ENCODE measurements around the gene KNL1. TPM values are rescaled to one million over a fixed set of nuclear protein-coding genes. Genes with fewer than 3 reads are reported as not detected.

The KNL1 gene
- total and polyA plus RNA-seq, 2 of the 8 experiments (the other 6 are each of a cell fraction or from before 2014, with no cell fraction given): 4.4 to 22.5 TPM

DNA sequence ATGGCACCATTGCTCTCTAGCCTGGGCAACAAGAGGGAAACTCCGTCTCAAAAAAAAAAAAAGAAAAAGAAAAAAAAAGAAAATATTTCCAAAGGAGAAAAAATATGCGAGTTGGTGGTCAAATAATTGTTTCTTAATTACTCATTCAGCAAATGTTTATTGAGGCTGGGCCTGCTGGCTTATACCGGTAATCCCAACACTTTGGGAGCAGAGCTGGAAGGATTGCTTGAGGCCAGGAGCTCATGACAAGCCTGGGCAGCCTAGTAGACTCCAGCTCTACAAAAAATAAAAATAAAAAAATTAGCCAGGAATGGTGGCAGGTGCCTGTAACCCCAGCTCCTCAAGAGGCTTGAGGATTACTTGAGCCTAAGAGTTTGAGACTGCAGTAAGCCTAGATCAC is 4.1 kb downstream of the KNL1 start:
- no peak overlapping the region for H3K4me2 ChIP-seq (ENCODE audit: insufficient read depth in 1 of 2, low read depth in 2 of 2, low read length in 2 of 2)
- H2BK120ac ChIP-seq (replicated peaks; ENCODE audit: low read depth, low read length): no peak overlapping the region
- H4K5ac ChIP-seq (ENCODE audit: insufficient read length, low read depth, low read length): no peak overlapping the region
- TF ChIP-seq RXRA (IDR thresholded peaks at IDR 0.05; ENCODE audit: insufficient read depth, low read depth, low read length) (no peak), HDAC6 (IDR thresholded peaks at IDR 0.05; ENCODE audit: low read depth, low read length) (no peak), RBBP5 (IDR thresholded peaks at IDR 0.05; ENCODE audit: borderline replicate concordance, low read depth, low read length) (no peak), YY1 (IDR thresholded peaks at IDR 0.05; ENCODE audit: low read depth, low read length) (no peak), CBX8 (IDR thresholded peaks at IDR 0.05; ENCODE audit: borderline replicate concordance, low read depth, low read length) (no peak)
- TF ChIP-seq, protein P1, sequence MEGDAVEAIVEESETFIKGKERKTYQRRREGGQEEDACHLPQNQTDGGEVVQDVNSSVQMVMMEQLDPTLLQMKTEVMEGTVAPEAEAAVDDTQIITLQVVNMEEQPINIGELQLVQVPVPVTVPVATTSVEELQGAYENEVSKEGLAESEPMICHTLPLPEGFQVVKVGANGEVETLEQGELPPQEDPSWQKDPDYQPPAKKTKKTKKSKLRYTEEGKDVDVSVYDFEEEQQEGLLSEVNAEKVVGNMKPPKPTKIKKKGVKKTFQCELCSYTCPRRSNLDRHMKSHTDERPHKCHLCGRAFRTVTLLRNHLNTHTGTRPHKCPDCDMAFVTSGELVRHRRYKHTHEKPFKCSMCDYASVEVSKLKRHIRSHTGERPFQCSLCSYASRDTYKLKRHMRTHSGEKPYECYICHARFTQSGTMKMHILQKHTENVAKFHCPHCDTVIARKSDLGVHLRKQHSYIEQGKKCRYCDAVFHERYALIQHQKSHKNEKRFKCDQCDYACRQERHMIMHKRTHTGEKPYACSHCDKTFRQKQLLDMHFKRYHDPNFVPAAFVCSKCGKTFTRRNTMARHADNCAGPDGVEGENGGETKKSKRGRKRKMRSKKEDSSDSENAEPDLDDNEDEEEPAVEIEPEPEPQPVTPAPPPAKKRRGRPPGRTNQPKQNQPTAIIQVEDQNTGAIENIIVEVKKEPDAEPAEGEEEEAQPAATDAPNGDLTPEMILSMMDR (IDR thresholded peaks at IDR 0.05; ENCODE audit: control extremely low read depth in 1 of 3, insufficient read depth in 1 of 3, low read depth in 1 of 3, low read length in 3 of 3): no peak
- TF ChIP-seq, protein P2, sequence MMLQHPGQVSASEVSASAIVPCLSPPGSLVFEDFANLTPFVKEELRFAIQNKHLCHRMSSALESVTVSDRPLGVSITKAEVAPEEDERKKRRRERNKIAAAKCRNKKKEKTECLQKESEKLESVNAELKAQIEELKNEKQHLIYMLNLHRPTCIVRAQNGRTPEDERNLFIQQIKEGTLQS (IDR thresholded peaks at IDR 0.05; ENCODE audit: insufficient read depth, low read depth, low read length): no peak
- H3K36me3 ChIP-seq (ENCODE audit: control insufficient read depth in 2 of 4, insufficient read depth in 4 of 4, low read length in 3 of 4): no peaks in the 10 kb centered on the region
- no peak overlapping the region for H3K14ac ChIP-seq (ENCODE audit: insufficient read length)
- ChIA-PET CTCF (ENCODE audit: partially characterized antibody) (interaction anchor here (0.6 to 5.6 kb wide), 2 partner anchors 8 to 827 kb away, joined by 3 to 42 read pairs; no protein-coding TSS in a partner anchor), POLR2A (ENCODE audit: partially characterized antibody) (no interaction called here)
- no peak overlapping the region for H2BK12ac ChIP-seq (ENCODE audit: low read depth, low read length)
- 50% methylated on average over 2 of the region's 3 CpGs; no CpG with 5 or more reads in 1 of the 2 experiments for WGBS, 2 experiments (ENCODE audit: extremely low coverage in 1 of 2, insufficient coverage in 1 of 2, insufficient read length in 1 of 2, insufficient replicate concordance in 2 of 2, low coverage in 1 of 2, low lambda C conversion rate in 2 of 2, missing lambda C conversion rate in 1 of 2)
- no peak overlapping the region for H2BK15ac ChIP-seq (ENCODE audit: low read length)
- H3K4me1 ChIP-seq (replicated peaks in 1 of 4; ENCODE audit: control insufficient read depth in 3 of 4, insufficient read depth in 4 of 4, low read length in 3 of 4): peaks cover 0 to 2% (median 0%) of the 10 kb centered on the region in 4 experiments; a peak in 1 of 7 replicates
- no peak overlapping the region for H3K18ac ChIP-seq (ENCODE audit: extremely low read depth, low read length)
- H3K4me3 ChIP-seq (ENCODE audit: extremely low read depth in 1 of 4, insufficient read depth in 2 of 4, low read depth in 3 of 4, low read length in 4 of 4): no peak overlapping the region
- H3K23ac ChIP-seq (ENCODE audit: insufficient read length): no peak overlapping the region
- no peak overlapping the region for H2AFZ ChIP-seq (ENCODE audit: low read length)
- H4K8ac ChIP-seq (ENCODE audit: extremely low read depth, insufficient read depth, low read length): no peak overlapping the region
- H2BK20ac ChIP-seq (ENCODE audit: low read length): no peak overlapping the region
- no peak for DNase-seq (ENCODE audit: low read depth in 1 of 2, low spot score in 2 of 2)
- peaks cover 4% of the 10 kb centered on the region; the same call in 1 of the 2 replicates for H3K23me2 ChIP-seq (ENCODE audit: low read depth, low read length)
- no peak overlapping the region for H3K27ac ChIP-seq (ENCODE audit: low read depth, low read length)
- H3K79me1 ChIP-seq (ENCODE audit: low read depth, low read length): peaks cover 2% of the 10 kb centered on the region; the same call in 1 of the 2 replicates
- no peak overlapping the region for H4K91ac ChIP-seq (replicated peaks; ENCODE audit: insufficient read length, low read length)
- FAIRE-seq: no peak
- no peak overlapping the region for H2BK5ac ChIP-seq (ENCODE audit: low read depth, low read length)
- H2AK5ac ChIP-seq (ENCODE audit: low read depth, low read length): no peak overlapping the region
- H3K9ac ChIP-seq (replicated peaks in 1 of 4; ENCODE audit: extremely low read depth in 1 of 4, low read depth in 3 of 4, low read length in 3 of 4): no peak overlapping the region
- peaks cover 0 to 16% of the 10 kb centered on the region in 2 experiments; a peak in 2 of 4 replicates for H3K79me2 ChIP-seq (ENCODE audit: control insufficient read depth in 1 of 2, insufficient read depth in 2 of 2, low read length in 2 of 2)
- no peaks in the 10 kb centered on the region for H3K9me3 ChIP-seq (ENCODE audit: insufficient read depth in 2 of 2, low read depth in 1 of 2, low read length in 1 of 2)
- H4K20me1 ChIP-seq (replicated peaks in 1 of 2; ENCODE audit: control insufficient read depth in 1 of 2, insufficient read depth in 2 of 2, low read length in 2 of 2): no peaks in the 10 kb centered on the region
- no peak overlapping the region for H3K56ac ChIP-seq (replicated peaks; ENCODE audit: insufficient read length, low read depth, low read length)
- no peak overlapping the region for H3K4ac ChIP-seq (replicated peaks; ENCODE audit: insufficient read length, low read depth, low read length)
- H3K27me3 ChIP-seq (replicated peaks in 1 of 4; ENCODE audit: control insufficient read depth in 3 of 4, extremely low read depth in 1 of 4, insufficient read depth in 3 of 4, low read length in 3 of 4): no peaks in the 10 kb centered on the region

Measured in H1 (cell line).